HG03139 (cell line): ENCODE measurements around the gene FAM107B.

ENCODE experiments used
- ATAC-seq: cut with Tn5 transposase; IDR thresholded peaks from one replicate; pipeline ENCODE4 v1.9.1; 2021; ENCODE audit not compliant: unreplicated experiment

Gene FAM107B

GRCh38 chr10:14543046-14543903 lies 231.4 kb downstream of the FAM107B start:
- ATAC-seq, result no peak

- ATAC-seq, result no peak
Observed at GRCh38 chr10:14541379-14541778, 233.3 kb downstream of the FAM107B start.

- ATAC-seq, result no peak
Observed at GRCh38 chr10:14540611-14541010, 234.1 kb downstream of the FAM107B start.

- no peak for ATAC-seq
Observed at GRCh38 chr10:14540062-14540461, 234.6 kb downstream of the FAM107B start.

GRCh38 chr10:14539176-14539575 lies 235.5 kb downstream of the FAM107B start:
- no peak for ATAC-seq

- no peak for ATAC-seq
Observed at GRCh38 chr10:14536241-14537213, 238.2 kb downstream of the FAM107B start.

- no peak for ATAC-seq
Observed at GRCh38 chr10:14535457-14536130, 239.1 kb downstream of the FAM107B start.

GRCh38 chr10:14534152-14534551 lies 240.5 kb downstream of the FAM107B start:
- no peak for ATAC-seq

GRCh38 chr10:14533295-14533694 lies 241.4 kb downstream of the FAM107B start:
- no peak for ATAC-seq

- no peak for ATAC-seq
Observed at GRCh38 chr10:14532473-14533251, 242.0 kb downstream of the FAM107B start.

GRCh38 chr10:14531974-14532373 lies 242.7 kb downstream of the FAM107B start:
- ATAC-seq, result no peak

GRCh38 chr10:14530465-14530864 lies 244.2 kb downstream of the FAM107B start:
- ATAC-seq, result no peak

GRCh38 chr10:14529351-14529750 lies 245.3 kb downstream of the FAM107B start:
- ATAC-seq, result no peak

GRCh38 chr10:14528450-14528849 lies 246.2 kb downstream of the FAM107B start:
- ATAC-seq, result no peak

- no peak for ATAC-seq
Observed at GRCh38 chr10:14527915-14528314, 246.8 kb downstream of the FAM107B start.

- no peak for ATAC-seq
Observed at GRCh38 chr10:14527134-14527844, 247.4 kb downstream of the FAM107B start.

GRCh38 chr10:14526326-14526725 lies 248.4 kb downstream of the FAM107B start:
- no peak for ATAC-seq

GRCh38 chr10:14524691-14525324 lies 249.9 kb downstream of the FAM107B start:
- ATAC-seq, result no peak

GRCh38 chr10:14523286-14523685 lies 251.4 kb downstream of the FAM107B start:
- ATAC-seq, result no peak
